HCT116 (cell line): ENCODE data around the gene RPL22L1. TPM values are rescaled to one million over a fixed set of nuclear protein-coding genes. Genes with fewer than 3 reads are reported as not detected.

Experiments used
- ATAC-seq: fragments of 200-7000 bp; cut with Tn5 transposase; 2 replicates; pipeline ENCODE4 v1.9.1; 2020; ENCODE audit warnings: mild to moderate bottlenecking, moderate library complexity
- BruUV-seq: library from RNA; stranded (reverse); fragments of 400-500 nt; replicated peaks from 2 replicates; lab custom pipeline; 2021; lab: Mats Ljungman, UMichigan
- CTCF ChIA-PET: fragments of 300-600 bp; sonication (Branson Sonifier 250); formaldehyde crosslinking; loops from one replicate; lab custom pipeline; 2021; ENCODE audit warnings: antibody characterized with exemption; lab: Charles Lee
- POLR2A ChIA-PET: fragments of 300-600, 350-600 bp; sonication (Branson Sonifier 250); formaldehyde crosslinking; loops from one replicate; lab custom pipeline; 2021; ENCODE audit warnings: antibody characterized with exemption; lab: Charles Lee
- RAD21 ChIA-PET, 2 experiments: fragments of 300-600 bp; sonication (Branson Sonifier 250); formaldehyde crosslinking; loops; one replicate each; lab custom pipeline; 2023; ENCODE audit warnings: low total read pairs in 2 of 2; ENCODE audit not compliant: uncharacterized antibody in 2 of 2, unreplicated experiment in 2 of 2, low non-redundant PET in 1 of 2; lab: Charles Lee
- DNase-seq: peaks from one replicate; pipeline ENCODE4 v3.0.0-alpha.2; 2010; ENCODE audit warnings: low read depth, low spot score
- H2AFZ ChIP-seq: fragments of 200-600 bp; shearing (Covaris generic), sonication (generic); 2 replicates; pipeline ENCODE4 v1.6.1; 2017; ENCODE audit warnings: low read depth, mixed run types, mixed read lengths, antibody characterized with exemption, low read length; ENCODE audit not compliant: poor library complexity, severe bottlenecking
- H3K27ac ChIP-seq: 2 replicates; pipeline ENCODE4 v1.5.1; 2012; ENCODE audit warnings: low read depth, low read length
- H3K27me3 ChIP-seq: fragments of 200-600 bp; sonication (generic); 2 replicates; pipeline ENCODE4 v1.6.1; 2016; ENCODE audit warnings: mixed run types, low read length, mixed read lengths; ENCODE audit not compliant: insufficient read depth
- H3K36me3 ChIP-seq, 2 experiments: fragments of 200-500 bp in 1 of 2; fragments of 200-600 bp in 1 of 2; sonication (Bioruptor generic) in 1 of 2; sonication (generic) in 1 of 2; 2 replicates each; pipeline versions ENCODE4 v1.5.1 to v1.6.1; 2014 to 2016; ENCODE audit warnings: low read length in 2 of 2, inconsistent platforms in 1 of 2, mixed read lengths in 1 of 2, mixed run types in 1 of 2; ENCODE audit not compliant: insufficient read depth in 2 of 2, control insufficient read depth in 1 of 2
- H3K4me1 ChIP-seq, 2 experiments: fragments of 200-600 bp in 1 of 2; sonication (generic) in 1 of 2; 2 replicates each; pipeline versions ENCODE4 v1.5.1 to v1.6.1; 2012 to 2017; ENCODE audit warnings: low read length in 2 of 2, inconsistent platforms in 1 of 2, mild to moderate bottlenecking in 1 of 2, mixed read lengths in 1 of 2, mixed run types in 1 of 2, moderate library complexity in 1 of 2; ENCODE audit not compliant: insufficient read depth in 2 of 2, control insufficient read depth in 1 of 2
- H3K4me2 ChIP-seq: fragments of 200-600 bp; sonication (generic); 2 replicates; pipeline ENCODE4 v1.6.1; 2017; ENCODE audit warnings: mixed run types, low read length, mixed read lengths
- H3K4me3 ChIP-seq, 2 experiments: fragments of 200-600 bp in 1 of 2; sonication (generic) in 1 of 2; replicated peaks in 1 of 2; 2 replicates each; pipeline ENCODE4 v1.5.1; 2011 to 2016; ENCODE audit warnings: low read length in 2 of 2, control low read depth in 1 of 2, low read depth in 1 of 2, mild to moderate bottlenecking in 1 of 2, mixed read lengths in 1 of 2, mixed run types in 1 of 2
- H3K79me2 ChIP-seq: fragments of 200-600 bp; sonication (generic); 2 replicates; pipeline ENCODE4 v1.6.1; 2017; ENCODE audit warnings: mild to moderate bottlenecking, mixed run types, low read length, moderate library complexity, mixed read lengths; ENCODE audit not compliant: insufficient read depth
- H3K9ac ChIP-seq: fragments of 200-600 bp; sonication (generic); 2 replicates; pipeline ENCODE4 v1.6.1; 2016; ENCODE audit warnings: low read length, mixed read lengths
- H3K9me2 ChIP-seq: fragments of 200-600 bp; sonication (generic), shearing (Covaris generic); 2 replicates; pipeline ENCODE4 v1.6.1; 2017; ENCODE audit warnings: mixed run types, mild to moderate bottlenecking, moderate library complexity; ENCODE audit not compliant: insufficient read depth
- H3K9me3 ChIP-seq, 2 experiments: fragments of 200-500 bp in 1 of 2; fragments of 200-600 bp in 1 of 2; sonication (Bioruptor generic) in 1 of 2; sonication (generic) in 1 of 2; 2 replicates each; pipeline ENCODE4 v1.6.1; 2014 to 2017; ENCODE audit warnings: low read length in 2 of 2, mixed read lengths in 2 of 2, inconsistent platforms in 1 of 2, low read depth in 1 of 2, mild to moderate bottlenecking in 1 of 2, mixed run types in 1 of 2, moderate library complexity in 1 of 2; ENCODE audit not compliant: control insufficient read depth in 1 of 2, insufficient read depth in 1 of 2
- H4K20me1 ChIP-seq: fragments of 200-600 bp; sonication (generic), shearing (Covaris generic); 2 replicates; pipeline ENCODE4 v1.6.1; 2017; ENCODE audit warnings: mixed run types, mild to moderate bottlenecking, moderate library complexity; ENCODE audit not compliant: insufficient read depth
- ATF3 ChIP-seq: IDR thresholded peaks from 2 replicates; pipeline ENCODE4 v1.6.1; 2012
- CBX3 ChIP-seq: IDR thresholded peaks from 2 replicates; pipeline ENCODE4 v1.6.1; 2012; ENCODE audit warnings: low read depth
- CTCF ChIP-seq, 3 experiments: fragments of 200-600 bp in 1 of 3; sonication (generic) in 1 of 3; IDR thresholded peaks in 2 of 3; conservative IDR thresholded peaks in 1 of 3; 2 replicates each; pipeline ENCODE4 v1.5.1; 2012 to 2017; ENCODE audit warnings: low read depth in 2 of 3, low read length in 2 of 3, antibody characterized with exemption in 1 of 3, borderline replicate concordance in 1 of 3, control low read depth in 1 of 3, mild to moderate bottlenecking in 1 of 3, mixed read lengths in 1 of 3, mixed run types in 1 of 3, moderate library complexity in 1 of 3; ENCODE audit not compliant: insufficient read depth in 1 of 3
- EGR1 ChIP-seq: IDR thresholded peaks from 2 replicates; pipeline ENCODE4 v1.6.1; 2012; ENCODE audit warnings: low read depth
- ELF1 ChIP-seq: IDR thresholded peaks from 2 replicates; pipeline ENCODE4 v1.6.1; 2012; ENCODE audit warnings: low read depth, borderline replicate concordance
- EZH2 ChIP-seq: fragments of 200-600 bp; sonication (generic); IDR thresholded peaks from 2 replicates; pipeline ENCODE4 v1.6.1; 2017; ENCODE audit warnings: antibody characterized with exemption, mixed run types
- FOSL1 ChIP-seq: IDR thresholded peaks from 2 replicates; pipeline ENCODE4 v1.6.1; 2012; ENCODE audit warnings: low read depth
- JUND ChIP-seq: IDR thresholded peaks from 2 replicates; pipeline ENCODE4 v1.6.1; 2012
- POLR2AphosphoS5 ChIP-seq: IDR thresholded peaks from 2 replicates; pipeline ENCODE4 v1.6.1; 2011; ENCODE audit warnings: mild to moderate bottlenecking, low read depth, low read length, moderate library complexity
- RAD21 ChIP-seq: IDR thresholded peaks from 2 replicates; pipeline ENCODE4 v1.6.1; 2012; ENCODE audit warnings: low read depth, mild to moderate bottlenecking
- REST ChIP-seq: IDR thresholded peaks from 2 replicates; pipeline ENCODE4 v1.6.1; 2012; ENCODE audit warnings: low read depth
- SIN3A ChIP-seq: IDR thresholded peaks from 2 replicates; pipeline ENCODE4 v1.6.1; 2012; ENCODE audit warnings: low read depth
- TCF7L2 ChIP-seq: IDR thresholded peaks from 2 replicates; pipeline ENCODE4 v1.7.0; 2011; ENCODE audit warnings: borderline replicate concordance, inconsistent platforms; ENCODE audit not compliant: insufficient read depth, insufficient read length; ENCODE audit errors: extremely low read depth
- YY1 ChIP-seq: IDR thresholded peaks from 2 replicates; pipeline ENCODE4 v1.6.1; 2011; ENCODE audit warnings: low read length, low read depth, moderate library complexity, mild to moderate bottlenecking; ENCODE audit not compliant: insufficient replicate concordance; ENCODE audit errors: extremely low read depth
- ZBTB33 ChIP-seq: IDR thresholded peaks from 2 replicates; pipeline ENCODE4 v1.6.1; 2011; ENCODE audit warnings: mild to moderate bottlenecking, low read length, moderate library complexity; ENCODE audit not compliant: insufficient replicate concordance; ENCODE audit errors: extremely low read depth
- ZFX ChIP-seq: fragments of 450-650 bp; IDR thresholded peaks from 2 replicates; pipeline ENCODE4 v1.6.1; 2017
- ZNF274 ChIP-seq: fragments of 200-500 bp; sonication (Bioruptor generic); IDR thresholded peaks from 2 replicates; pipeline ENCODE4 v1.6.1; 2014; ENCODE audit warnings: mild to moderate bottlenecking, low read depth, low read length, inconsistent platforms
- intact Hi-C: fragments of 100-400 bp; cut with micrococcal nuclease; formaldehyde crosslinking; loops from 2 replicates; pipeline ENCODE4 v1.10.0; 2022
- total RNA-seq: library from RNA; stranded (reverse); gene quantifications from one replicate; pipeline ENCODE4 v1.2.1, GENCODE V29; 2021; ENCODE audit not compliant: unreplicated experiment

The RPL22L1 gene
- total RNA-seq, 1 experiment from 2014 or later, result 492 TPM

GRCh38 chr3:170815936-170816335 lies 54.1 kb downstream of the RPL22L1 start:
- no peaks in the 10 kb centered on the region for H4K20me1 ChIP-seq
- BruUV-seq, result no TSS peak
- peak overlapping the region; percentile 78 for H2AFZ ChIP-seq
- H3K4me2 ChIP-seq, result peak overlapping the region; percentile 59
- no peaks in the 10 kb centered on the region for H3K36me3 ChIP-seq
- ChIA-PET POLR2A (no interaction called here), CTCF (interaction anchor here (0.8 to 9.7 kb wide), 2 partner anchors 32 to 403 kb away, joined by 3 to 212 read pairs; no protein-coding TSS in a partner anchor), RAD21 (no interaction called here)
- no peaks in the 10 kb centered on the region for H3K9me3 ChIP-seq
- no peak for TF ChIP-seq JUND
- no peak for TF ChIP-seq ELF1
- no peak for TF ChIP-seq EGR1
- TF ChIP-seq CBX3, result no peak
- TF ChIP-seq CTCF (IDR thresholded peaks at IDR 0.05 in 2 of 3, conservative IDR thresholded peaks at IDR 0.05 in 1 of 3; ENCODE audit: borderline replicate concordance in 1 of 3, insufficient read depth in 1 of 3, low read depth in 2 of 3, low read length in 2 of 3), result no peak
- no peak for TF ChIP-seq POLR2AphosphoS5
- no peak for TF ChIP-seq YY1
- TF ChIP-seq ZBTB33, result no peak
- TF ChIP-seq TCF7L2, result no peak
- no peak for TF ChIP-seq ZNF274
- no peak for TF ChIP-seq SIN3A
- no peak for TF ChIP-seq RAD21
- no peak for TF ChIP-seq ZFX
- no peak for TF ChIP-seq REST
- no peak for TF ChIP-seq ATF3
- no peak for TF ChIP-seq FOSL1
- no peak for TF ChIP-seq EZH2
- no peak overlapping the region for H3K27ac ChIP-seq
- DNase-seq, result no peak
- no peak overlapping the region for H3K9ac ChIP-seq
- no peaks in the 10 kb centered on the region for H3K9me2 ChIP-seq
- no peak for ATAC-seq
- H3K27me3 ChIP-seq, result no peaks in the 10 kb centered on the region
- H3K4me1 ChIP-seq, result peaks cover 8 to 12% of the 10 kb centered on the region in 2 experiments; a peak in 2 of 4 replicates
- intact Hi-C loops, result loop anchor here (10.0 kb wide), 1 partner anchor 631 kb away; the partner anchor contains the start of gene PHC3
- no peaks in the 10 kb centered on the region for H3K79me2 ChIP-seq
- no peak overlapping the region for H3K4me3 ChIP-seq
